ENCODE data around the gene FOXP4. TPM values are rescaled to one million over a fixed set of nuclear protein-coding genes. Genes with fewer than 3 reads are reported as not detected.

Gene FOXP4
- total RNA-seq, 4 donors from 2014 or later = 10.8 to 30.7 (median 17.7) TPM

DNA sequence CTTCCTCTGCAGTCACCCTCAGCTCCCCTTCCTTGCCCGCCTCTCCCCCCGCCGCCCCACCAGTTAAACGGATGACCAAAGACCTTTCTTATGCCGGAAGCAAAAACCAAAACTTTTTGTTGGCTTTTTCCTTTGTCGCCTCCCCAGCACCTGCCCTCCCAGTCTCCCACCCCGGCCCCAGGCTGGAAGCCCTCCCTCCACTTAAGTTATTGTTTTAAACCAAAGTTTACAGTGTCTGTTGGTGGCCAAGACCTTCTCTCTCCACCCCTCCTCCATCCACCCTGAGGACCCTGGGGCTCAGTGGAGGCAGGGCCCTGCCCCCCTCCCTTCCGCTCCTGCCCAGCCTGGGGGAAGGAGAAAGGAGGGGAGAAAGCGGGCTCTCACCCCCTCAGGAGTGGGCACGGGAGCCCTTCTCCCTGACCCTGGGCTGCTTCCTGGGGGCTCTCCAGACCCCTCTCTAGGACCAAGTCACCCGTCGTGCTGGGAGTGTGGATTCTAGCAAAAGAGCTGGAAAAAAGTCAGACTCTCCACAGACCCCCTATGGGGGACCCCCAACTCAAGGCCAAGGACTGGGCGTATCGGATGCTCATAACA lies 53.8 kb downstream of the FOXP4 start:
- WGBS = 85% methylated on average over 10 of the region's 14 CpGs
- intact Hi-C loops (cut with DNase I) = no loop called here
- H3K27me3 ChIP-seq = no peaks in the 10 kb centered on the region
- H3K4me3 ChIP-seq = no peak overlapping the region
- peaks cover 18 to 55% (median 47%) of the 10 kb centered on the region in 4 donors for H3K36me3 ChIP-seq
- H3K27ac ChIP-seq (replicated peaks in 1 of 4) = no peak overlapping the region
- peaks cover 3 to 20% (median 17%) of the 10 kb centered on the region in 4 donors for H3K4me1 ChIP-seq
- no peak for TF ChIP-seq EP300 (IDR thresholded peaks at IDR 0.05)
- no peak for TF ChIP-seq POLR2AphosphoS5 (IDR thresholded peaks at IDR 0.05)
- no peak for TF ChIP-seq POLR2A (IDR thresholded peaks at IDR 0.05; ENCODE audit: low read depth)
- TF ChIP-seq, protein P1, sequence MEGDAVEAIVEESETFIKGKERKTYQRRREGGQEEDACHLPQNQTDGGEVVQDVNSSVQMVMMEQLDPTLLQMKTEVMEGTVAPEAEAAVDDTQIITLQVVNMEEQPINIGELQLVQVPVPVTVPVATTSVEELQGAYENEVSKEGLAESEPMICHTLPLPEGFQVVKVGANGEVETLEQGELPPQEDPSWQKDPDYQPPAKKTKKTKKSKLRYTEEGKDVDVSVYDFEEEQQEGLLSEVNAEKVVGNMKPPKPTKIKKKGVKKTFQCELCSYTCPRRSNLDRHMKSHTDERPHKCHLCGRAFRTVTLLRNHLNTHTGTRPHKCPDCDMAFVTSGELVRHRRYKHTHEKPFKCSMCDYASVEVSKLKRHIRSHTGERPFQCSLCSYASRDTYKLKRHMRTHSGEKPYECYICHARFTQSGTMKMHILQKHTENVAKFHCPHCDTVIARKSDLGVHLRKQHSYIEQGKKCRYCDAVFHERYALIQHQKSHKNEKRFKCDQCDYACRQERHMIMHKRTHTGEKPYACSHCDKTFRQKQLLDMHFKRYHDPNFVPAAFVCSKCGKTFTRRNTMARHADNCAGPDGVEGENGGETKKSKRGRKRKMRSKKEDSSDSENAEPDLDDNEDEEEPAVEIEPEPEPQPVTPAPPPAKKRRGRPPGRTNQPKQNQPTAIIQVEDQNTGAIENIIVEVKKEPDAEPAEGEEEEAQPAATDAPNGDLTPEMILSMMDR (IDR thresholded peaks at IDR 0.05) = no peak
- no peak for DNase-seq (ENCODE audit: extremely low spot score)
- H3K9me3 ChIP-seq = no peaks in the 10 kb centered on the region

DNA sequence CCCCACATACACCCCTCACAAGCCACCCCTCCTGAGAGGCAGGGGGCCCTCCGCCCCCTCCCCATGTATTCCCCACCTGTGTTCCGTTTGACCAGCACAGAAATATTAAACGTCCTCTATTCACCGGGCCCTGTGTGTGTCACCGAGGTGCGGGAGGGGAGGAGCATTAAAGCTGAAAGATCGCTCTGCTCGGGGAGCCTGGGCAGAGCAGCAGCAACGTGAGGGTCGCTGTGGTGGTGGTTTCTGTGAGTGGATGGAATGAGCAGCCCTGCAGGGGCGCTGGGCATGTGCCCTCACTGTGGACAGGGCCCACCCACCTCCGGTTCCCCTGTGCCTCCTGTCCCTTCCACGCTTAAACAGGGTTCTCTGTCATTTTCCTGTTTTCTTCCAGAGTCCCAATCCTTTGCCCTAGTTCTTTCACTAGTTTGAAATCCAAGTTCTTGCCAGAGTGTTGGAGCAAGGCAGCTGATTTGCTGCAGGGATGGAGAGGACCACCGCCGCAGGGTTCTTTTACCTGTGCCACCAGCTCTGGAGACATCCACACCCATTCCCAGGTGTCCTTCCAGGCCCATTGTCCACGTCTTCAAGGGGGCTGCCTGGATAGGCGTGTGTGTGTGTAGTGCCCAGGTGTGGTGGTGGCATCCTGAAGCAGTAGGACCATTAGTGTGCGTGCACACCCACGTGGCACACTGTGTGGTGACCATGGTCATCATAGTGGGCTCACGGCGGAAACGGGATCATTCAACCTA lies 54.5 kb downstream of the FOXP4 start:
- H3K9me3 ChIP-seq = no peaks in the 10 kb centered on the region
- H3K36me3 ChIP-seq = peaks cover 16 to 47% (median 41%) of the 10 kb centered on the region in 4 donors
- H3K27me3 ChIP-seq = no peaks in the 10 kb centered on the region
- H3K4me1 ChIP-seq = peaks cover 3 to 20% (median 17%) of the 10 kb centered on the region in 4 donors
- no peak for DNase-seq (ENCODE audit: extremely low spot score)
- H3K27ac ChIP-seq (replicated peaks in 1 of 4) = no peak overlapping the region
- intact Hi-C loops (cut with DNase I) = no loop called here
- TF ChIP-seq, protein P1 (IDR thresholded peaks at IDR 0.05) = no peak
- TF ChIP-seq POLR2A (IDR thresholded peaks at IDR 0.05; ENCODE audit: low read depth) = no peak
- TF ChIP-seq EP300 (IDR thresholded peaks at IDR 0.05) = no peak
- no peak for TF ChIP-seq POLR2AphosphoS5 (IDR thresholded peaks at IDR 0.05)
- no peak overlapping the region for H3K4me3 ChIP-seq
- 73% methylated on average over 11 of the region's 22 CpGs for WGBS

DNA sequence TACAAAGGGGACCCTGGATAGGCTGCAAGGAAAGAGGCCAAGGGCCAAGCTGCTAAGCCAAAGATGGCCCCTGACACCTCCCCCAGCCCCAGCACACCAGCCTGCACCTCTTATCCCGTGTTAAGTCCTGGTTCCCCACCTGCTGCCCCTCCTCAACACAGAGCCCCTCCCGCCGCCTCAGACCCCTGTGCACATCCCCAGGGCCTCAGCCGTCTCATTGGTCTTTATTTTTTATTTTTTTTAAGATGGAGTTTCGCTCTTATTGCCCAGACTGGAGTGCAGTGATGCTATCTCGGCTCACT lies 55.0 kb downstream of the FOXP4 start:
- 94% methylated on average over 6 of the region's 6 CpGs for WGBS
- TF ChIP-seq EP300 (IDR thresholded peaks at IDR 0.05) (no peak), POLR2AphosphoS5 (IDR thresholded peaks at IDR 0.05) (no peak), POLR2A (IDR thresholded peaks at IDR 0.05; ENCODE audit: low read depth) (no peak)
- TF ChIP-seq, protein P1 (IDR thresholded peaks at IDR 0.05) = no peak
- H3K27ac ChIP-seq (replicated peaks in 1 of 4) = no peak overlapping the region
- peaks cover 3 to 20% (median 17%) of the 10 kb centered on the region in 4 donors for H3K4me1 ChIP-seq
- no peak for DNase-seq (ENCODE audit: extremely low spot score)
- intact Hi-C loops (cut with DNase I) = no loop called here
- no peak overlapping the region for H3K4me3 ChIP-seq
- H3K36me3 ChIP-seq = peaks cover 11 to 42% (median 36%) of the 10 kb centered on the region in 4 donors
- H3K9me3 ChIP-seq = no peaks in the 10 kb centered on the region
- H3K27me3 ChIP-seq = no peaks in the 10 kb centered on the region

DNA sequence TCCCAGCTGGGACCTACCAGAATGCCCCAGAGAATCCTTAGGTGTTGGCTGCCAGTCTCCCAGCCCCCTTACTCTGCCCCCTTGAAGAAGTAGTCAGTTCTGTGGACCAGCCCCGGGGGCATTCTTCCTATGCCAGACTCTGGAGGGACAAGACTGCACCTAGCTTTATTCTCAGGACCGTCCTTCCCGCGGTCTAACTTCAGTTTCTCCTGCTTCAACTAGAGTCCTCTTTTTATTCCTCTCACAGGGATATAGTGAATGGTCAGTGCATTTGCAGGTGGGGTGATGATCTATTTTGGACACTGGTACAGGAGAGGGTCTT lies 56.2 kb downstream of the FOXP4 start:
- no peak for TF ChIP-seq POLR2AphosphoS5 (IDR thresholded peaks at IDR 0.05)
- no peak for TF ChIP-seq EP300 (IDR thresholded peaks at IDR 0.05)
- TF ChIP-seq, protein P1 (IDR thresholded peaks at IDR 0.05) = no peak
- no peak for TF ChIP-seq POLR2A (IDR thresholded peaks at IDR 0.05; ENCODE audit: low read depth)
- Histone ChIP-seq H3K4me1 (peaks cover 3 to 20% (median 17%) of the 10 kb centered on the region in 4 donors), H3K9me3 (no peaks in the 10 kb centered on the region), H3K27ac (replicated peaks in 1 of 4) (peak overlapping the region in 3 of 4 donors; percentile 9 to 53 (median 38)), H3K4me3 (no peak overlapping the region), H3K36me3 (peaks cover 4 to 30% (median 24%) of the 10 kb centered on the region in 4 donors), H3K27me3 (no peaks in the 10 kb centered on the region)
- 74% methylated on average over 4 of the region's 4 CpGs for whole genome bisulfite sequencing
- intact Hi-C loops (cut with DNase I) = no loop called here
- no peak for DNase-seq (ENCODE audit: extremely low spot score)
